ENCODE results near the gene ADARB1.

DNA sequence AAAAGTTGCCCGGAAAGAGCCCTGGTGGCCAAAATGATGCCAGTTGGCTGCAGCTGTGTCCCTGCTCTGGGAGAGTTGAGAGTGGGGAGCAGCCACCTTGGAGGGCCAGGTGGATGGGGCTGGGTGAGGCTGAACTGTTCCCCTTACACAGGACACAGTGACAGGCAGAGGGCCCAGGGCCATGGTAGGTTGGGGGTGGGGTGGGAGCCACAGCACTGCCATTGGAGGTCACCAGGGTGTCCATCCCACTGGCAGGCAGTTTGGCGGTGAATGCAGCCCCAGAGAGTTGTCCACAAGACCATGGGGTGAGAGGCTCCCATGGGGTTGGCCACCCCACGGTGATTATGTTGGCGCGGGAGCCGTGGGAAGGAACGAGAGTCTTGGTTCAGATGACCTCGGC is 125.7 kb downstream of the ADARB1 start:
- TF ChIP-seq RFX5 (IDR thresholded peaks at IDR 0.05; ENCODE audit: low read length) (no peak), POLR2AphosphoS5 (IDR thresholded peaks at IDR 0.05; ENCODE audit: low read depth, low read length) (no peak), FOXJ3 (CRISPR knock-in tag; IDR thresholded peaks at IDR 0.05) (no peak), GABPA (IDR thresholded peaks at IDR 0.05; ENCODE audit: low read depth) (no peak), CHD2 (IDR thresholded peaks at IDR 0.05; ENCODE audit: low read length, partially characterized antibody) (no peak), CTCF (IDR thresholded peaks at IDR 0.05) (no peak), MEF2A (IDR thresholded peaks at IDR 0.05; ENCODE audit: borderline replicate concordance, low read depth) (no peak), MXI1 (IDR thresholded peaks at IDR 0.05; ENCODE audit: low read depth, low read length) (no peak), NRF1 (IDR thresholded peaks at IDR 0.05; ENCODE audit: low read depth, low read length) (no peak), RAD21 (IDR thresholded peaks at IDR 0.05; ENCODE audit: low read length) (no peak), YY1 (IDR thresholded peaks at IDR 0.05; ENCODE audit: low read depth) (no peak)
